Neural progenitor cell (in vitro differentiated cells): ENCODE measurements around the gene MEMO1.

Experiments
- EZH2phosphoT487 ChIP-seq: fragments of 200-600 bp; sonication (generic); IDR thresholded peaks from 2 replicates; pipeline ENCODE4 v1.6.1; 2017; ENCODE audit warnings: antibody characterized with exemption
- TF ChIP-seq, protein P1 (sequence below): fragments of 200-600 bp; sonication (generic); IDR thresholded peaks from 2 replicates; pipeline ENCODE4 v1.5.1; 2017; ENCODE audit warnings: antibody characterized with exemption, mild to moderate bottlenecking

DNA sequence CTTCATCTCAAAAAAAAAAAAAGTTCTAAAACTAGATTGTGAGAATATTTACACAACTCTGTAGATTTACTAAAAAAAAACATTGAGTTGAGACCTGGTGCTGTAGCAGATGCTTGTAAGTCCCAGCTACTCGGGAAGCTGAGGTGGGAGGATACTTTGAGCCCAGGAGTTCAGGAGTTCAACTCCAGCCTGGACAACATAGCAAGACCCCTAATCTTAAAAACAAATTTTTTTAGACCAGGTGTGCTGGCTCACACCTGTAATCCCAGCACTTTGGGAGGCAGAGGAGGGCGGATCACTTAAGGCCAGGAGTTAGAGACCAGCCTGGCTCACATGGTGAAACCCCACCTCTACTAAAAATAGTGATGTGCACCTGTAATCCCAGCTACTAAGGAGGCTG, 108.9 kb downstream of the MEMO1 start:
- TF ChIP-seq, protein P1, sequence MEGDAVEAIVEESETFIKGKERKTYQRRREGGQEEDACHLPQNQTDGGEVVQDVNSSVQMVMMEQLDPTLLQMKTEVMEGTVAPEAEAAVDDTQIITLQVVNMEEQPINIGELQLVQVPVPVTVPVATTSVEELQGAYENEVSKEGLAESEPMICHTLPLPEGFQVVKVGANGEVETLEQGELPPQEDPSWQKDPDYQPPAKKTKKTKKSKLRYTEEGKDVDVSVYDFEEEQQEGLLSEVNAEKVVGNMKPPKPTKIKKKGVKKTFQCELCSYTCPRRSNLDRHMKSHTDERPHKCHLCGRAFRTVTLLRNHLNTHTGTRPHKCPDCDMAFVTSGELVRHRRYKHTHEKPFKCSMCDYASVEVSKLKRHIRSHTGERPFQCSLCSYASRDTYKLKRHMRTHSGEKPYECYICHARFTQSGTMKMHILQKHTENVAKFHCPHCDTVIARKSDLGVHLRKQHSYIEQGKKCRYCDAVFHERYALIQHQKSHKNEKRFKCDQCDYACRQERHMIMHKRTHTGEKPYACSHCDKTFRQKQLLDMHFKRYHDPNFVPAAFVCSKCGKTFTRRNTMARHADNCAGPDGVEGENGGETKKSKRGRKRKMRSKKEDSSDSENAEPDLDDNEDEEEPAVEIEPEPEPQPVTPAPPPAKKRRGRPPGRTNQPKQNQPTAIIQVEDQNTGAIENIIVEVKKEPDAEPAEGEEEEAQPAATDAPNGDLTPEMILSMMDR = no peak
- no peak for TF ChIP-seq EZH2phosphoT487
